ENCODE results near the gene SZRD1.
"Not testable (repeated sequence)": the region's sequence is repeated elsewhere in the genome, so short reads cannot be mapped to it uniquely, and the experiment has no call there.

DNA sequence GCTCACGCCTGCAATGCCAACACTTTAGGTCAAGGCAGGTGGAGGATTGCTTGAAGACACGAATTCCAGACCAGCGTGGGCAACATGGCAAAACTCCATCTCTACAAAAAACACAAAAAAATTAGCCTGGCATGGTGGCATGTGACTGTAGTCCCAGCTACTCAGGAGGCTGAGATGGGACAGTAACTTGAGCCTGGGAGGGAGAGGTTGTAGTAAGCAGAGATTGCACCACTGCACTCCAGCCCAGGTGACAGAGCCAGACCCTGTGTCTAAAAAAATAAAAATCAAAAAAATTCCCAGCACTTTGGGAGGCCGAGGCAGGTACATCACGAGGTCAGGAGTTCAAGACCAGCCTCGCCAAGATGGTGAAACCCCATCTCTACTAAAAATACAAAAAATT is 23.8 kb upstream of the SZRD1 start:
- TF ChIP-seq CTCF, EP300, POLR2A (IDR thresholded peaks at IDR 0.05): not testable (repeated sequence)

Data from suprapubic skin (tissue), 3 donors.